ENCODE measurements around the gene SLC17A1.

DNA sequence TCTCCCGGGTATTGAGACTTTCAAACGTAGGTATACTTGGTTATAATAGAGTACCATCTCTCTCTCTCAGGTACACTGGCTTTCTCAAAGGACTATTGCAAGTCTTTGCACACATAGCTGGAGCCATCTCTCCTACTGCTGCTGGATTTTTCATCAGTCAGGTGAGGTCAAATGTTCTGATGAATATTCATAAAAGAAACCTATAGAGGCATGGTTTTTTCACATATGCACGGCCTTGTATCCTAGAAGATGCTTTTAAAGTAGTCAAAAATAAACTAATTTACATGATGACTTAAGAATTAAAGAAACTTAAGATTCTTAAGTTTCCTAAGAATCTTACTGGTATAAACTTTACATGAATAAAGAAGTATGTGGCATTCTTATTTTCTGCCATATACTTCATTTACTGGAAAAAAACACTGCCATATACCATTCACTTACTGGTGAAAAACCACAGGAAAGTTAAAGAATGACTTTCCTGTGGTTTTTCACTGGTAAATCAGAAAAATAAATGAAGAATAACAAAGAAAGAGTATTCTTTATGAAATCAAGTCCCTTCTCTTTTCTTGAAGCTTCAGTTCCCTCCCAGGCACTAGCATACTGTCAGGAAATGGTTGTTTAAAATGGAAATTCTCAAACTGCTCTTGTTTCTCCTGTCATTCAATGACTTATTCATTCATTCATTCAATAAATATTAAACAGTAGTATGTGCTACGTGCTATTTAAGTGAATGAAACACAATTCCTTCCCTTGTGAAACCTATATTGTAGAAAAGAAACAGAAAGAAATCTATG lies 53.8 kb downstream of the SLC17A1 start:
- no peak for TF ChIP-seq POLR2A (IDR thresholded peaks at IDR 0.05)
- TF ChIP-seq, protein P1, sequence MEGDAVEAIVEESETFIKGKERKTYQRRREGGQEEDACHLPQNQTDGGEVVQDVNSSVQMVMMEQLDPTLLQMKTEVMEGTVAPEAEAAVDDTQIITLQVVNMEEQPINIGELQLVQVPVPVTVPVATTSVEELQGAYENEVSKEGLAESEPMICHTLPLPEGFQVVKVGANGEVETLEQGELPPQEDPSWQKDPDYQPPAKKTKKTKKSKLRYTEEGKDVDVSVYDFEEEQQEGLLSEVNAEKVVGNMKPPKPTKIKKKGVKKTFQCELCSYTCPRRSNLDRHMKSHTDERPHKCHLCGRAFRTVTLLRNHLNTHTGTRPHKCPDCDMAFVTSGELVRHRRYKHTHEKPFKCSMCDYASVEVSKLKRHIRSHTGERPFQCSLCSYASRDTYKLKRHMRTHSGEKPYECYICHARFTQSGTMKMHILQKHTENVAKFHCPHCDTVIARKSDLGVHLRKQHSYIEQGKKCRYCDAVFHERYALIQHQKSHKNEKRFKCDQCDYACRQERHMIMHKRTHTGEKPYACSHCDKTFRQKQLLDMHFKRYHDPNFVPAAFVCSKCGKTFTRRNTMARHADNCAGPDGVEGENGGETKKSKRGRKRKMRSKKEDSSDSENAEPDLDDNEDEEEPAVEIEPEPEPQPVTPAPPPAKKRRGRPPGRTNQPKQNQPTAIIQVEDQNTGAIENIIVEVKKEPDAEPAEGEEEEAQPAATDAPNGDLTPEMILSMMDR (IDR thresholded peaks at IDR 0.05) = no peak

All from testis (tissue), 2 donors.